SK-N-SH (cell line): Measurements from ENCODE around the gene ABCD1. TPM values are rescaled to one million over a fixed set of nuclear protein-coding genes. Genes with fewer than 3 reads are reported as not detected.
"Not testable (repeated sequence)": the region's sequence is repeated elsewhere in the genome, so short reads cannot be mapped to it uniquely, and the experiment has no call there.

ENCODE experiments used
- CTCF ChIA-PET: fragments of 300-600, 350-600 bp; formaldehyde crosslinking; extraction: SDS; loops from one replicate; lab custom pipeline; 2021; lab: Yijun Ruan, JAX
- POLR2A ChIA-PET: fragments of 350-600 bp; sonication (Branson Sonifier 250); formaldehyde crosslinking; extraction: SDS; loops from one replicate; lab custom pipeline; 2020; ENCODE audit warnings: antibody characterized with exemption, inconsistent platforms; lab: Yijun Ruan, JAX
- DNase-seq: peaks from one replicate; pipeline ENCODE4 v3.0.0; 2012
- H2AFZ ChIP-seq: fragments of 200-600 bp; sonication (generic); 2 replicates; pipeline ENCODE4 v1.8.1; 2016; ENCODE audit warnings: antibody characterized with exemption, mild to moderate bottlenecking, low read depth
- H3F3A ChIP-seq: fragments of 200-600 bp; sonication (generic); replicated peaks from 2 replicates; pipeline ENCODE3; 2016; ENCODE audit warnings: antibody characterized with exemption, mild to moderate bottlenecking; ENCODE audit not compliant: insufficient read depth
- H3K27ac ChIP-seq, 2 experiments: fragments of 200-500 bp in 1 of 2; fragments of 200-600 bp in 1 of 2; sonication (Bioruptor generic) in 1 of 2; sonication (generic), shearing (Covaris generic) in 1 of 2; 2 replicates each; pipeline versions ENCODE4 v1.5.1 to v1.6.1; 2014 to 2016; ENCODE audit warnings: low read depth in 2 of 2, inconsistent platforms in 1 of 2, low read length in 1 of 2, mild to moderate bottlenecking in 1 of 2, mixed read lengths in 1 of 2
- H3K27me3 ChIP-seq: fragments of 200-600 bp; sonication (generic), shearing (Covaris generic); 2 replicates; pipeline ENCODE4 v1.6.1; 2016; ENCODE audit warnings: mixed run types; ENCODE audit not compliant: insufficient read depth
- H3K36me3 ChIP-seq, 2 experiments: fragments of 200-500 bp in 1 of 2; fragments of 200-600 bp in 1 of 2; sonication (Bioruptor generic) in 1 of 2; sonication (generic) in 1 of 2; replicated peaks in 1 of 2; 2 replicates each; pipeline versions ENCODE3 to v1.5.1; 2014 to 2016; ENCODE audit warnings: low read length in 1 of 2, mild to moderate bottlenecking in 1 of 2; ENCODE audit not compliant: insufficient read depth in 2 of 2, control insufficient read depth in 1 of 2
- H3K4me1 ChIP-seq, 2 experiments: fragments of 200-500 bp in 1 of 2; fragments of 200-600 bp in 1 of 2; sonication (Bioruptor generic) in 1 of 2; sonication (generic), shearing (Covaris generic) in 1 of 2; 2 replicates each; pipeline versions ENCODE4 v1.5.1 to v1.6.1; 2014 to 2016; ENCODE audit warnings: low read depth in 1 of 2, low read length in 1 of 2, mixed run types in 1 of 2; ENCODE audit not compliant: insufficient read depth in 2 of 2, control insufficient read depth in 1 of 2
- H3K4me2 ChIP-seq: fragments of 200-600 bp; sonication (generic), shearing (Covaris generic); 2 replicates; pipeline ENCODE4 v1.6.1; 2017; ENCODE audit warnings: mixed run types
- H3K4me3 ChIP-seq, 2 experiments: fragments of 200-500 bp in 1 of 2; fragments of 200-600 bp in 1 of 2; sonication (Bioruptor generic) in 1 of 2; sonication (generic), shearing (Covaris generic) in 1 of 2; 2 replicates each; pipeline versions ENCODE4 v1.5.1 to v1.8.1; 2014 to 2016; ENCODE audit warnings: low read depth in 2 of 2, inconsistent platforms in 1 of 2, low read length in 1 of 2, mild to moderate bottlenecking in 1 of 2, mixed read lengths in 1 of 2, moderate library complexity in 1 of 2
- H3K79me2 ChIP-seq: fragments of 200-600 bp; sonication (generic); 2 replicates; pipeline ENCODE4 v1.8.1; 2017; ENCODE audit warnings: mild to moderate bottlenecking; ENCODE audit not compliant: insufficient read depth
- H3K9ac ChIP-seq: fragments of 200-600 bp; sonication (generic); 2 replicates; pipeline ENCODE4 v1.6.1; 2017; ENCODE audit warnings: mixed run types
- H3K9me2 ChIP-seq: fragments of 200-600 bp; sonication (generic); 2 replicates; pipeline ENCODE4 v1.6.1; 2017; ENCODE audit warnings: mixed run types
- H3K9me3 ChIP-seq: fragments of 200-600 bp; sonication (generic); 2 replicates; pipeline ENCODE4 v1.6.1; 2017; ENCODE audit warnings: mixed run types, mild to moderate bottlenecking, moderate library complexity
- H4K20me1 ChIP-seq: fragments of 200-600 bp; sonication (generic); 2 replicates; pipeline ENCODE4 v1.6.1; 2017; ENCODE audit warnings: mild to moderate bottlenecking, mixed run types; ENCODE audit not compliant: insufficient read depth
- CHD2 ChIP-seq: fragments of 150-350 bp; IDR thresholded peaks from 2 replicates; pipeline ENCODE4 v1.6.1; 2018; ENCODE audit warnings: low read length; ENCODE audit not compliant: partially characterized antibody
- ELF1 ChIP-seq: IDR thresholded peaks from 2 replicates; pipeline ENCODE4 v1.4.0; 2012
- EP300 ChIP-seq, 2 experiments: IDR thresholded peaks; 2 replicates each; pipeline versions ENCODE4 v1.4.0 to v1.6.1; 2012; ENCODE audit warnings: borderline replicate concordance in 1 of 2, low read depth in 1 of 2, low read length in 1 of 2
- GATA2 ChIP-seq: sonication (generic); formaldehyde crosslinking; IDR thresholded peaks from 2 replicates; pipeline ENCODE4 v1.5.0; 2020; ENCODE audit warnings: mild to moderate bottlenecking, missing genetic modification reagents
- NRF1 ChIP-seq: IDR thresholded peaks from 2 replicates; pipeline ENCODE4 v1.6.1; 2012; ENCODE audit warnings: low read depth, mild to moderate bottlenecking, low read length
- POLR2AphosphoS5 ChIP-seq: IDR thresholded peaks from 2 replicates; pipeline ENCODE4 v1.6.1; 2012; ENCODE audit warnings: low read depth, low read length
- RCOR1 ChIP-seq: fragments of 150-350 bp; IDR thresholded peaks from 2 replicates; pipeline ENCODE4 v1.6.1; 2017; ENCODE audit warnings: antibody characterized with exemption, low read length
- RFX5 ChIP-seq: IDR thresholded peaks from 2 replicates; pipeline ENCODE4 v1.6.1; 2012; ENCODE audit warnings: mild to moderate bottlenecking, improper control_type of control experiment, low read length
- RXRA ChIP-seq: IDR thresholded peaks from 2 replicates; pipeline ENCODE4 v1.4.0; 2012; ENCODE audit warnings: low read depth, mild to moderate bottlenecking, borderline replicate concordance
- SMC3 ChIP-seq: IDR thresholded peaks from 2 replicates; pipeline ENCODE4 v1.6.1; 2012; ENCODE audit warnings: low read depth, low read length, improper control_type of control experiment
- TAF1 ChIP-seq: IDR thresholded peaks from 2 replicates; pipeline ENCODE4 v1.6.1; 2012; ENCODE audit warnings: low read depth, mild to moderate bottlenecking, low read length, moderate library complexity, borderline replicate concordance
- TCF12 ChIP-seq: IDR thresholded peaks from 2 replicates; pipeline ENCODE4 v1.4.0; 2012
- TEAD4 ChIP-seq: IDR thresholded peaks from 2 replicates; pipeline ENCODE4 v1.4.0; 2012; ENCODE audit warnings: mild to moderate bottlenecking, borderline replicate concordance; ENCODE audit not compliant: insufficient read depth
- YY1 ChIP-seq: IDR thresholded peaks from 2 replicates; pipeline ENCODE4 v1.4.0; 2012; ENCODE audit warnings: low read depth, mild to moderate bottlenecking
- WGBS: methylation state at CpG from one replicate; pipeline ENCODE4 v1.1.6; 2017; ENCODE audit warnings: low lambda C conversion rate; 5-methylcytosine and 5-hydroxymethylcytosine counted together
- polyA plus RNA-seq, 3 experiments: library from polyadenylated mRNA; depleted of rRNA; stranded (reverse); fragments of >200 nt; gene quantifications; 2 replicates each; pipeline ENCODE4 v1.2.3, GENCODE V29; 2012
- TF ChIP-seq, protein P1 (sequence below): fragments of 150-350 bp; IDR thresholded peaks from 2 replicates; pipeline ENCODE4 v1.6.1; 2016; ENCODE audit warnings: mild to moderate bottlenecking, low read depth, low read length
- TF ChIP-seq, protein P2 (sequence below): IDR thresholded peaks from 2 replicates; pipeline ENCODE4; 2012
- TF ChIP-seq, protein P3 (sequence below): IDR thresholded peaks from 2 replicates; pipeline ENCODE4 v1.4.0; 2012; ENCODE audit warnings: low read depth
- TF ChIP-seq, protein P4 (sequence below): IDR thresholded peaks from 2 replicates; pipeline ENCODE4 v1.4.0; 2012; ENCODE audit warnings: low read depth, borderline replicate concordance

Gene ABCD1
- polyA plus RNA-seq, 1 of the 3 experiments (the other 2 are of a cell fraction) = 7.9 TPM

DNA sequence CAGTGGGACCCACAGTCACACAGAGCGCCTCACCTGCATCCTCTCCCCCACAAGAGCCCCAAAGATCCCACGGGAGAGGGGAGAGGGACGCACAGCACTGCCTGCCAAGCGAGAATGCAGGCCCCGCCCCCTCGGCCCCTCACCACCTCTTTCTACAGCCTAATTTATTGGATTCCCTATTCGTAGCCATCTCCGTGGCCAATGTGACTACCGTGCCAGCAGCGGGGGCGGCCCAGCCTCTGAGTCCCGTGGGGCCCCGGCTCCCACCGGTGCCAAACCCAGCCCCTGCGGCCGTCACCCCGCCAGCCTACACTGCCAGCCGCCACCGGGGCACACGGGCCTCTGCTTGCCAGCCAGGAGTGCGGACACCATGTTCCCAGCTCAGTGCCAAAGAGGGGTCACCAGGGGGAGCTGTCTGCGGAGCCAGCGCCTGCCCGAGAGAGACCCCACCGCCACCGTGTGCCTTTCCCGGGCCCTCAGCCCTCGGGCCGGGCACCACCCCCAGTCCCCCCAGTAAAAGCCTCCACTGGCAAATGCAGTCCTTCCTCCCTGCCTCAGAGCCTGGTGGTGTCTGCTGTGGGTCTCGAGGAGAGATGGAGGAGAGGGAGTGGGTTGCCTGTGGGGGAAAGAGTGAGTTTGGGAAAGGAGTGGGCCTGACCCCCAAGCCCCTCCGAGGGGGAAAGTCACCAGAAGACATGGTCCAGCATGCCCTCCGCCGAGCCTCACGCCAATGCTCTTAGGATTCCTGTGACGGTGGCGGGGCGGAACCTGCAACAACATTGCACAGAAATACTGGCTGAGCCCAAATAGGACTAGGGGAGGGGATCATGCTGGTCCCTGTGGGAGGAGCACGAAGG, 19.8 kb downstream of the ABCD1 start:
- Histone ChIP-seq H2AFZ (no peak overlapping the region), H3K4me1 (no peaks in the 10 kb centered on the region; a peak in 1 of 4 replicates), H3K9me2 (no peaks in the 10 kb centered on the region), H3K9me3 (no peaks in the 10 kb centered on the region), H3K4me3 (no peak overlapping the region), H3K36me3 (peaks cover 0 to 2% of the 10 kb centered on the region in 2 experiments), H3F3A (no peaks in the 10 kb centered on the region), H3K27ac (no peak overlapping the region), H3K4me2 (no peak overlapping the region), H3K9ac (no peak overlapping the region), H3K27me3 (no peaks in the 10 kb centered on the region; the same call in none of the 2 replicates), H3K79me2 (no peaks in the 10 kb centered on the region)
- TF ChIP-seq, protein P1, sequence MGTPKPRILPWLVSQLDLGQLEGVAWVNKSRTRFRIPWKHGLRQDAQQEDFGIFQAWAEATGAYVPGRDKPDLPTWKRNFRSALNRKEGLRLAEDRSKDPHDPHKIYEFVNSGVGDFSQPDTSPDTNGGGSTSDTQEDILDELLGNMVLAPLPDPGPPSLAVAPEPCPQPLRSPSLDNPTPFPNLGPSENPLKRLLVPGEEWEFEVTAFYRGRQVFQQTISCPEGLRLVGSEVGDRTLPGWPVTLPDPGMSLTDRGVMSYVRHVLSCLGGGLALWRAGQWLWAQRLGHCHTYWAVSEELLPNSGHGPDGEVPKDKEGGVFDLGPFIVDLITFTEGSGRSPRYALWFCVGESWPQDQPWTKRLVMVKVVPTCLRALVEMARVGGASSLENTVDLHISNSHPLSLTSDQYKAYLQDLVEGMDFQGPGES = no peak
- peak; percentile 21; the same call in 1 of the 2 replicates for TF ChIP-seq SMC3
- TF ChIP-seq, all 33 proteins: peak for 1
- H4K20me1 ChIP-seq = no peaks in the 10 kb centered on the region
- POLR2A ChIA-PET = no interaction called here
- DNase-seq = peak; percentile 65
- 40% methylated on average over 24 of the region's 38 CpGs for WGBS
- CTCF ChIA-PET = no interaction called here

DNA sequence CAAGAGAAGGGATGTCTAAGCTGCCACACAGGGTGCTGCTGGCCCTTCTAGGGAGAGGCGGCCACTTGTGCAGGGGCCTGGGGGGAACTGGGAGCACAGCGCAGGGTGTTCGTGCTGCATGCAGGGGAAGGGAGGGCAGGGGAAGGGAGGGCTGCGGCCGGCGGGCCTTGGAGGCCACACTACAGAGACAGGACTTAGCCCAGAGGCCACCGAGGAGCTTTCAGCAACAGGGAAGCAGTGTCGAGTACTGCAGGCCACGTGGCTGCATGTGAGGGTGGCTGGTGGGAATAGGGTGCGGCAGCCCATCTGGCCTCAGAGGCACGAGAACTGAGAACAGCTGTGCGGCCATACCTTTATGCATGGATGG, 20.4 kb downstream of the ABCD1 start:
- H3K27ac ChIP-seq, H3K9me2 ChIP-seq, POLR2A ChIA-PET, H3K9me3 ChIP-seq, H3K27me3 ChIP-seq, H4K20me1 ChIP-seq, H2AFZ ChIP-seq, DNase-seq, H3K4me2 ChIP-seq, H3K79me2 ChIP-seq, CTCF ChIA-PET, H3F3A ChIP-seq, H3K4me3 ChIP-seq, H3K36me3 ChIP-seq, H3K4me1 ChIP-seq, H3K9ac ChIP-seq: not testable (repeated sequence)
- 67% methylated on average over 7 of the region's 12 CpGs for WGBS

DNA sequence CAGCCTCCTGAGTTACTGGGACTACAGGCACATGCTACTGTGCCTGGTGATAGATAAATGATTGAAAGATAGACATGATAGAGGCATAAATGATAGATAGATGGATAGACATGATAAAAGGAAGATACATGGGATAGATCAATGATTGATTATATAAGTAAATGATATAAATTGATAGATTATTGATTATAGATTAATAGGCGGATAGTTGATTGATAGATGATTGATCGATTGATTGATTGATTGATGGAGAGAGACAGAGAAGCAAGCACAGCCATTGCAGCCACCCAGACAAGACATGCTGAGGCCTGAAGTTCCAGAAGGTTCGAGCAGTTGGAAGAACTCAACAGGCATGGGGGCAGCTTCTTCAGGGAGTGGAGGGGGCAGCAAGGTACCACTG, 21.7 kb downstream of the ABCD1 start:
- Histone ChIP-seq H3K36me3 (no peaks in the 10 kb centered on the region), H3F3A (no peaks in the 10 kb centered on the region), H3K4me2 (no peak overlapping the region), H3K4me3 (no peak overlapping the region), H3K27ac (no peak overlapping the region), H4K20me1 (no peaks in the 10 kb centered on the region), H3K9me2 (no peaks in the 10 kb centered on the region), H3K79me2 (no peaks in the 10 kb centered on the region), H3K27me3 (no peaks in the 10 kb centered on the region; the same call in 1 of the 2 replicates), H3K9ac (no peak overlapping the region), H2AFZ (no peak overlapping the region), H3K9me3 (no peaks in the 10 kb centered on the region), H3K4me1 (no peaks in the 10 kb centered on the region; a peak in 1 of 4 replicates)
- CTCF ChIA-PET = no interaction called here
- no peak for DNase-seq
- 35% methylated on average over 3 of the region's 3 CpGs for WGBS
- POLR2A ChIA-PET = no interaction called here
- TF ChIP-seq TAF1 (no peak), TCF12 (no peak), NRF1 (no peak), GATA2 (no peak), RXRA (no peak), ELF1 (no peak), RFX5 (no peak), POLR2AphosphoS5 (no peak), CHD2 (no peak), RCOR1 (no peak), EP300 (IDR thresholded peaks at IDR 0.05; ENCODE audit: borderline replicate concordance in 1 of 2, low read depth in 1 of 2, low read length in 1 of 2) (no peak), YY1 (no peak), SMC3 (no peak), TEAD4 (no peak)
- TF ChIP-seq, protein P2, sequence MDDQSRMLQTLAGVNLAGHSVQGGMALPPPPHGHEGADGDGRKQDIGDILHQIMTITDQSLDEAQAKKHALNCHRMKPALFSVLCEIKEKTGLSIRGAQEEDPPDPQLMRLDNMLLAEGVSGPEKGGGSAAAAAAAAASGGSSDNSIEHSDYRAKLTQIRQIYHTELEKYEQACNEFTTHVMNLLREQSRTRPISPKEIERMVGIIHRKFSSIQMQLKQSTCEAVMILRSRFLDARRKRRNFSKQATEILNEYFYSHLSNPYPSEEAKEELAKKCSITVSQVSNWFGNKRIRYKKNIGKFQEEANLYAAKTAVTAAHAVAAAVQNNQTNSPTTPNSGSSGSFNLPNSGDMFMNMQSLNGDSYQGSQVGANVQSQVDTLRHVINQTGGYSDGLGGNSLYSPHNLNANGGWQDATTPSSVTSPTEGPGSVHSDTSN = no peak
- TF ChIP-seq, protein P3, sequence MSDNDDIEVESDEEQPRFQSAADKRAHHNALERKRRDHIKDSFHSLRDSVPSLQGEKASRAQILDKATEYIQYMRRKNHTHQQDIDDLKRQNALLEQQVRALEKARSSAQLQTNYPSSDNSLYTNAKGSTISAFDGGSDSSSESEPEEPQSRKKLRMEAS = no peak
- TF ChIP-seq, protein P4, sequence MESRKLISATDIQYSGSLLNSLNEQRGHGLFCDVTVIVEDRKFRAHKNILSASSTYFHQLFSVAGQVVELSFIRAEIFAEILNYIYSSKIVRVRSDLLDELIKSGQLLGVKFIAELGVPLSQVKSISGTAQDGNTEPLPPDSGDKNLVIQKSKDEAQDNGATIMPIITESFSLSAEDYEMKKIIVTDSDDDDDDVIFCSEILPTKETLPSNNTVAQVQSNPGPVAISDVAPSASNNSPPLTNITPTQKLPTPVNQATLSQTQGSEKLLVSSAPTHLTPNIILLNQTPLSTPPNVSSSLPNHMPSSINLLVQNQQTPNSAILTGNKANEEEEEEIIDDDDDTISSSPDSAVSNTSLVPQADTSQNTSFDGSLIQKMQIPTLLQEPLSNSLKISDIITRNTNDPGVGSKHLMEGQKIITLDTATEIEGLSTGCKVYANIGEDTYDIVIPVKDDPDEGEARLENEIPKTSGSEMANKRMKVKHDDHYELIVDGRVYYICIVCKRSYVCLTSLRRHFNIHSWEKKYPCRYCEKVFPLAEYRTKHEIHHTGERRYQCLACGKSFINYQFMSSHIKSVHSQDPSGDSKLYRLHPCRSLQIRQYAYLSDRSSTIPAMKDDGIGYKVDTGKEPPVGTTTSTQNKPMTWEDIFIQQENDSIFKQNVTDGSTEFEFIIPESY = no peak
